ENCODE results near the gene GORASP1. TPM values are rescaled to one million over a fixed set of nuclear protein-coding genes. Genes with fewer than 3 reads are reported as not detected.

GORASP1 gene
- total RNA-seq, 2 experiments from 2014 or later, result 52.0 to 53.1 TPM

GRCh38 chr3:39094851-39095677 lies 12.4 kb downstream of the GORASP1 start:
- H3K27ac Mint-ChIP-seq, result no peak overlapping the region
- peaks cover 2% of the 10 kb centered on the region for H3K4me1 Mint-ChIP-seq
- CTCF ChIA-PET, result interaction anchor here (1.1 to 3.0 kb wide), 3 partner anchors 193 to 197 kb away, joined by 4 to 10 read pairs (median 5); no protein-coding TSS in a partner anchor
- peaks cover 52% of the 10 kb centered on the region for H3K36me3 Mint-ChIP-seq (ENCODE audit: low read depth)
- no peaks in the 10 kb centered on the region for H3K27me3 Mint-ChIP-seq
- H3K4me3 Mint-ChIP-seq, result no peak overlapping the region
- DNase-seq, result no peak
- POLR2A ChIA-PET, result no interaction called here
- no peaks in the 10 kb centered on the region for H3K9me3 Mint-ChIP-seq

GRCh38 chr3:39090922-39091321 lies 16.5 kb downstream of the GORASP1 start:
- ChIA-PET CTCF (interaction anchor here (1.4 kb wide), 1 partner anchor 197 kb away, joined by 3 read pairs; no protein-coding TSS in a partner anchor), POLR2A (no interaction called here)
- Mint-ChIP-seq H3K9me3 (no peaks in the 10 kb centered on the region), H3K4me3 (no peak overlapping the region), H3K27ac (no peak overlapping the region), H3K36me3 (ENCODE audit: low read depth) (peaks cover 47% of the 10 kb centered on the region), H3K4me1 (peaks cover 7% of the 10 kb centered on the region), H3K27me3 (no peaks in the 10 kb centered on the region)
- no peak for DNase-seq

GRCh38 chr3:39088889-39089288 lies 18.5 kb downstream of the GORASP1 start:
- no peak overlapping the region for H3K4me3 Mint-ChIP-seq

GRCh38 chr3:39088456-39088855 lies 19.0 kb downstream of the GORASP1 start:
- DNase-seq, result no peak
- Mint-ChIP-seq H3K27me3 (no peaks in the 10 kb centered on the region), H3K27ac (peak overlapping the region; percentile 38), H3K4me1 (peaks cover 7% of the 10 kb centered on the region), H3K36me3 (ENCODE audit: low read depth) (peaks cover 41% of the 10 kb centered on the region), H3K9me3 (no peaks in the 10 kb centered on the region), H3K4me3 (no peak overlapping the region)
- POLR2A ChIA-PET, result no interaction called here
- CTCF ChIA-PET, result interaction anchor here (0.9 to 1.5 kb wide), 2 partner anchors 13 to 200 kb away, joined by 3 to 6 read pairs; no protein-coding TSS in a partner anchor

More at GRCh38 chr3:39088889-39089288, 18.5 kb downstream of the GORASP1 start:
- Mint-ChIP-seq H3K27me3 (no peaks in the 10 kb centered on the region), H3K27ac (no peak overlapping the region), H3K9me3 (no peaks in the 10 kb centered on the region), H3K36me3 (ENCODE audit: low read depth) (peaks cover 42% of the 10 kb centered on the region), H3K4me1 (peaks cover 7% of the 10 kb centered on the region)
- ChIA-PET CTCF (interaction anchor here (0.6 to 1.5 kb wide), 3 partner anchors 12 to 200 kb away, joined by 3 to 6 read pairs (median 3); no protein-coding TSS in a partner anchor), POLR2A (no interaction called here)
- DNase-seq, result no peak

GRCh38 chr3:39086144-39086543 lies 21.3 kb downstream of the GORASP1 start:
- POLR2A ChIA-PET, result interaction anchor here (0.7 to 1.2 kb wide), 2 partner anchors 11 to 202 kb away, joined by 3 to 4 read pairs; no protein-coding TSS in a partner anchor
- CTCF ChIA-PET, result interaction anchor here (1.4 to 1.5 kb wide), 2 partner anchors 202 to 205 kb away, joined by 4 to 7 read pairs; no protein-coding TSS in a partner anchor
- no peak overlapping the region for H3K27ac Mint-ChIP-seq
- H3K9me3 Mint-ChIP-seq, result no peaks in the 10 kb centered on the region
- no peak overlapping the region for H3K4me3 Mint-ChIP-seq
- H3K36me3 Mint-ChIP-seq (ENCODE audit: low read depth), result peaks cover 49% of the 10 kb centered on the region
- H3K4me1 Mint-ChIP-seq, result peaks cover 22% of the 10 kb centered on the region
- no peak for DNase-seq
- H3K27me3 Mint-ChIP-seq, result no peaks in the 10 kb centered on the region

DNA sequence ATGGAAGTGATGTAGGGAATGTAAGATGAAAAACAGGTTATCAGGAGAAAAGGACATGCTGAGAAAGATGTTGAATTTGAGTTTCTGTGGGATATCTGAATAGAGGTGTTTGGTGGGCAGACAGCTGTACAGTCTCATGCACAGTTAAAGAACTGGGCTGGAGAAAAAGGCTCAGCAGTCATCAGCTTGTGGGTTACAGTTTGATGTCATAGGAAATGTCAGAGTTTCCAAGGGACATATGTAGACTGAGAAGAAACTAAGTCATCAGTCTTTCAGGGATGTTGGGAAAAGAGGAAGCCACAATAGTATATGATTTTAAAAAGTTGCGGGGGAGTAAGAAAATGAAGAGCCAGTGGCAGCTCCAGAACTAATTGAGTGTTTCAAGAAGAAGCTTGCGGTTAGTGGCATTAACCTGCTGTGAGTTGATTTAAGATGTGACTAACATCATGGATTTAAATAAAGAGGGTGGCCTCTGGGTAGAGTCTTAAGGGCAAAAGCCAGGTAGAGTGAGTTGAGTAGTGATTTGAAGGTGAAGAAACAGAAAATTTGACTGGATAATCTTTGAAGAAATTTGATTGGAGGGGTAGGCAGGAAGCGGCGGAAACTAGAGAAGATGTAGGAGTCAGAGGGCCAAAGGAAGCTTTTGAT lies 24.6 kb downstream of the GORASP1 start:
- CTCF ChIA-PET, result interaction anchor here (1.0 to 1.2 kb wide), 2 partner anchors 205 to 209 kb away, joined by 3 read pairs; no protein-coding TSS in a partner anchor
- DNase-seq, result no peak
- POLR2A ChIA-PET, result no interaction called here
- H3K27me3 Mint-ChIP-seq, result no peaks in the 10 kb centered on the region
- peaks cover 35% of the 10 kb centered on the region for H3K4me1 Mint-ChIP-seq
- no peaks in the 10 kb centered on the region for H3K9me3 Mint-ChIP-seq
- H3K36me3 Mint-ChIP-seq (ENCODE audit: low read depth), result peaks cover 55% of the 10 kb centered on the region
- H3K27ac Mint-ChIP-seq, result no peak overlapping the region
- no peak overlapping the region for H3K4me3 Mint-ChIP-seq

DNA sequence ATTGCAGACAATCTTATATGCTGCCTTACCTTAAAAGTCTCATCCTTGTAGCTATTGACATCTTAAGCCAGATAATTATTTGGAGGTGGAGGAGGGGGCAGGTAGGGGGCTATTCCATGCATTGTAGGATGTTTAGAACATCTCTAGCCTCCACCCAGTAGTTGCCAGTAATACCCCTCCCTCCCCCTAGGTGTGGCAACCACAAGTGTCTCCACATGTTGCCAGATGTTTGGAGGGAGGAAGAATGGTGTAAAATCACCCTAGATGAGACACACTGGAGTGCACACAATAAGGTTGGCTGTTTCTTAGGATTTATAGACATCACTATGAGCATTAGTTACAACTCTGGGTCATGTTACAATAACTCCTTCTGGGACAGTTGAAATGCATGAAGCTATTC lies 27.4 kb downstream of the GORASP1 start:
- CTCF ChIA-PET, result interaction anchor here (2.1 to 2.4 kb wide), 2 partner anchors 208 to 212 kb away, joined by 5 to 12 read pairs; no protein-coding TSS in a partner anchor
- Mint-ChIP-seq H3K4me1 (peaks cover 50% of the 10 kb centered on the region), H3K4me3 (no peak overlapping the region), H3K9me3 (no peaks in the 10 kb centered on the region), H3K36me3 (ENCODE audit: low read depth) (peaks cover 67% of the 10 kb centered on the region), H3K27me3 (no peaks in the 10 kb centered on the region), H3K27ac (no peak overlapping the region)
- peak; percentile 35 for DNase-seq
- POLR2A ChIA-PET, result no interaction called here

DNA sequence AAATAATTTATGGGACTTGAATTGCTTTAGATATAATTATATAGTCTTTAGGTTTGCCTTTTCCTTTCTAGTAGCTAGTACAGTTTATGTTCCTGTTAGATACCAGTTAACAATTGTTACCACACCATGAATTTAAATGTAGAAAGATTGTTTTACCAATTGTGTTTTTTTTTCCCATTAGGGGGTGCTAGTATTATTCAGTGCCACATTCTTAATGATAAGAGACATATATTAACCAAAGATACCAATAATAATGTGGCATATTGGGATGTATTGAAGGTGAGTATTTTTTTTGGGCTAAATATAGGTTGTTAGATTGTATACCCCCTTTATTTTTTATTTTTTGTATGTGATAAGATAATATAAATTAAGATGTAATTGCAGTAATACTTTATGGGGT lies 27.9 kb downstream of the GORASP1 start:
- H3K9me3 Mint-ChIP-seq, result no peaks in the 10 kb centered on the region
- peaks cover 71% of the 10 kb centered on the region for H3K36me3 Mint-ChIP-seq (ENCODE audit: low read depth)
- DNase-seq, result no peak
- H3K4me1 Mint-ChIP-seq, result peaks cover 52% of the 10 kb centered on the region
- ChIA-PET POLR2A (interaction anchor here (0.6 kb wide), 1 partner anchor 48 kb away, joined by 3 read pairs; no protein-coding TSS in a partner anchor), CTCF (interaction anchor here (2.1 to 2.4 kb wide), 2 partner anchors 209 to 213 kb away, joined by 5 to 12 read pairs; no protein-coding TSS in a partner anchor)
- H3K27me3 Mint-ChIP-seq, result no peaks in the 10 kb centered on the region
- no peak overlapping the region for H3K4me3 Mint-ChIP-seq
- no peak overlapping the region for H3K27ac Mint-ChIP-seq

DNA sequence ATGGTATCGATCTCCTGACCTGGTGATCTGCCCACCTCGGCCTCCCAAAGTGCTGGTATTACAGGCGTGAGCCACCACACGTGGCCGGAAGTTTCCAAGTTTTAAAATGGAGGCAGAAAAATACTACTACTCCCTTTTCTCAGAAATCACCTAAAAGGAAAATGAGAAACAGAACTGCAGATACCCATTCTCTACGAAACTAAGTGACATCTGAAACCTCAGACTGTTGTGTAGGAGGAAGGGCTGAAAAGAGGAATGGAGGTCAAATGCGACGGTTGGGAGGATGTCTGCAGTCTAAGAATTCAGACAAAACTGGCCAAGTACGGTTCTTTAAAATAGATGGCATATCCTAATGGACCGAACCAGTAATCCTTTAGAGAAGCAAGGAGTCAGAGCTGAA lies 31.5 kb downstream of the GORASP1 start:
- Mint-ChIP-seq H3K27ac (peak overlapping the region; percentile 65), H3K36me3 (ENCODE audit: low read depth) (peaks cover 75% of the 10 kb centered on the region), H3K4me1 (peaks cover 43% of the 10 kb centered on the region), H3K4me3 (no peak overlapping the region), H3K9me3 (no peaks in the 10 kb centered on the region), H3K27me3 (no peaks in the 10 kb centered on the region)
- CTCF ChIA-PET, result interaction anchor here (1.4 to 1.9 kb wide), 2 partner anchors 11 to 212 kb away, joined by 5 to 6 read pairs; no protein-coding TSS in a partner anchor
- no peak for DNase-seq
- POLR2A ChIA-PET, result no interaction called here

DNA sequence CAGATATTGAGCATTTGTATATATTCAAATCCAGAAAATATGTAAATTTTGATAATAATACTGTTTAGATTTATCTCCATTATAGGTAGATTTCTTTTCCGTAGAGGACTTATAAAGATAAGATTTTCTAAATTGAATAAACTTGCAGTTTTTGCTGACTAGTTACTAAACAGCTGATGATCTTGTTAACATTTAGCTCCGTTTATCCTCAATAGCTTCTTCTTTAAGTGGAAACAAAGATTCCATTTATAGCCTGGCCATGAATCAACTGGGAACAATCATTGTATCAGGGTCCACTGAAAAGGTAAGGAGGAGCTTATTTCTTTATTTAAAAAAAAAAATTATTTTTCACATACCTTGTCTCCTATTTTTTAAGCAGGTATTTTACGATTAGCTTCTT lies 38.9 kb downstream of the GORASP1 start:
- Mint-ChIP-seq H3K27ac (no peak overlapping the region), H3K4me1 (peaks cover 16% of the 10 kb centered on the region), H3K36me3 (ENCODE audit: low read depth) (peaks cover 60% of the 10 kb centered on the region), H3K27me3 (no peaks in the 10 kb centered on the region), H3K4me3 (no peak overlapping the region), H3K9me3 (no peaks in the 10 kb centered on the region)
- POLR2A ChIA-PET, result interaction anchor here (1.2 kb wide), 1 partner anchor 18 kb away, joined by 3 read pairs; no protein-coding TSS in a partner anchor
- DNase-seq, result no peak
- CTCF ChIA-PET, result interaction anchor here (0.8 to 2.0 kb wide), 4 partner anchors 8 to 223 kb away, joined by 3 to 5 read pairs (median 4); no protein-coding TSS in a partner anchor

DNA sequence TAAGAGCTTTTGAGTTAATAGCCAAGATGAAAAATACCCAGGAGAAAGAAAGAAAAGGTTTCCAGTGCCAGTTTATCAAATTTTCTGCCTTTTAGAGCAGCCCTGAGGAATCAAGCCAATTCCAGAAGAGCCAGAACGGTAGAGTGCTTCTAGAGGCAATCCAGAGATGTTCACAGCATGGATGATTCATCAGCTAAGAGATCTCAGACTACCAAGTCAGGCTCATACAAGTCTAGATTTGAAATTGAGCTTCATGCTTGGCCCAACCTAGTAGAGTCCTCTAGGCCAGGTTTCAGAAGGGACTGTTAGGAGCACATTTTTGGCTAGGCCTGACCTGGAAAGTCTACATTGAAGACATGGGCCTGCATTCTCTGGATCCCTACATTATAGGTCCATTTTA lies 40.1 kb downstream of the GORASP1 start:
- no peaks in the 10 kb centered on the region for H3K27me3 Mint-ChIP-seq
- CTCF ChIA-PET, result interaction anchor here (2.0 kb wide), 1 partner anchor 10 kb away, joined by 4 read pairs; no protein-coding TSS in a partner anchor
- peaks cover 19% of the 10 kb centered on the region for H3K4me1 Mint-ChIP-seq
- H3K27ac Mint-ChIP-seq, result no peak overlapping the region
- DNase-seq, result no peak
- H3K36me3 Mint-ChIP-seq (ENCODE audit: low read depth), result peaks cover 50% of the 10 kb centered on the region
- POLR2A ChIA-PET, result no interaction called here
- no peaks in the 10 kb centered on the region for H3K9me3 Mint-ChIP-seq
- no peak overlapping the region for H3K4me3 Mint-ChIP-seq

DNA sequence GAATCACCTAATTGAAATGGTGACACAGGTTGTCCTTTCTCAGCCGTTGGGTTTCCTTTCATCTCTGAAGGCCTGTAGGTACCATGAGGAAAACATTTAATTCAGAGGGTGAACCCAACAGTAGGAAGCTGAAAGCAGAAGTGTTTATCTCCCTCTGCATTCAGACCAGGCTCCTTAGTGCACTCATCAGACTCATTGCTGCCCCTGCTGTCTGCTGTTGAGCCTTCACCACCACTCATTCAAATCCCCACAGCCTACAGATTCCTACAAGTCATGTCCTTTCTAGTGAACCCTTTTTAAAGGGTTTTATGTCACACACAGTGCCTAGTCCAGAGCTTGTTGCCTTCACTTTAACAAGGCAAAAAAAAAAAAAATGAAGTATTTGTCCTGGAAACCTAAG lies 42.2 kb downstream of the GORASP1 start:
- Mint-ChIP-seq H3K4me3 (no peak overlapping the region), H3K36me3 (ENCODE audit: low read depth) (peaks cover 43% of the 10 kb centered on the region), H3K4me1 (peaks cover 22% of the 10 kb centered on the region), H3K9me3 (peaks cover 2% of the 10 kb centered on the region), H3K27me3 (no peaks in the 10 kb centered on the region), H3K27ac (no peak overlapping the region)
- ChIA-PET CTCF (interaction anchor here (0.8 to 1.6 kb wide), 5 partner anchors 9 to 227 kb away, joined by 3 to 6 read pairs (median 3); no protein-coding TSS in a partner anchor), POLR2A (interaction anchor here (1.2 kb wide), 1 partner anchor 11 kb away, joined by 3 read pairs; no protein-coding TSS in a partner anchor)
- DNase-seq, result peak; percentile 29
